Fibroblast of lung (primary cell): ENCODE results near the gene GBP5. TPM values are rescaled to one million over a fixed set of nuclear protein-coding genes. Genes with fewer than 3 reads are reported as not detected.

Experiments
- DNase-seq, 2 donors: peaks; one replicate each; pipeline versions ENCODE4 v3.0.0 to v3.0.0-alpha.2; 2010; ENCODE audit warnings: low read depth in 2 of 2
- H2AFZ ChIP-seq: 2 replicates; pipeline ENCODE4 v1.5.1; 2012; ENCODE audit warnings: low read length, control low read depth, inconsistent platforms
- H3K27ac ChIP-seq: 2 replicates; pipeline ENCODE4 v1.5.1; 2011; ENCODE audit warnings: low read length, control low read depth; ENCODE audit not compliant: insufficient read depth
- H3K27me3 ChIP-seq: 2 replicates; pipeline ENCODE4 v1.5.1; 2011; ENCODE audit warnings: mild to moderate bottlenecking, low read length; ENCODE audit not compliant: control insufficient read depth, insufficient read depth
- H3K36me3 ChIP-seq: 2 replicates; pipeline ENCODE4 v1.5.1; 2011; ENCODE audit warnings: low read length; ENCODE audit not compliant: control insufficient read depth, insufficient read depth
- H3K4me1 ChIP-seq: 2 replicates; pipeline ENCODE4 v1.5.1; 2011; ENCODE audit warnings: low read length; ENCODE audit not compliant: control insufficient read depth, insufficient read depth; ENCODE audit errors: extremely low read depth
- H3K4me2 ChIP-seq: 2 replicates; pipeline ENCODE4 v1.5.1; 2011; ENCODE audit warnings: low read length, control low read depth; ENCODE audit not compliant: insufficient read depth; ENCODE audit errors: extremely low read depth
- H3K4me3 ChIP-seq, 4 experiments: fragments of 200-600 bp in 1 of 4; sonication (generic) in 1 of 4; replicated peaks in 1 of 4; 2 replicates each; pipeline ENCODE4 v1.5.1; 2011 to 2016; ENCODE audit warnings: low read length in 4 of 4, low read depth in 3 of 4, mild to moderate bottlenecking in 3 of 4, control low read depth in 2 of 4, inconsistent platforms in 1 of 4, mixed read lengths in 1 of 4; ENCODE audit not compliant: insufficient read depth in 1 of 4; ENCODE audit errors: control extremely low read depth in 1 of 4
- H3K79me2 ChIP-seq: 2 replicates; pipeline ENCODE4 v1.5.1; 2012; ENCODE audit warnings: mild to moderate bottlenecking, low read length, inconsistent platforms; ENCODE audit not compliant: control insufficient read depth, insufficient read depth
- H3K9ac ChIP-seq: 2 replicates; pipeline ENCODE4 v1.5.1; 2011; ENCODE audit warnings: mild to moderate bottlenecking, low read length, control low read depth; ENCODE audit not compliant: insufficient read depth
- H3K9me3 ChIP-seq: 2 replicates; pipeline ENCODE4 v1.5.1; 2012; ENCODE audit warnings: low read depth, low read length; ENCODE audit not compliant: control insufficient read depth, insufficient read depth
- H4K20me1 ChIP-seq: 2 replicates; pipeline ENCODE4 v1.5.1; 2011; ENCODE audit warnings: low read length; ENCODE audit not compliant: control insufficient read depth, insufficient read depth; ENCODE audit errors: extremely low read depth
- CTCF ChIP-seq, 2 donors: IDR thresholded peaks in 1 of 2; conservative IDR thresholded peaks in 1 of 2; 1 replicate in 1 of 2; 2 replicates in 1 of 2; pipeline ENCODE4 v1.5.1; 2011 to 2012; ENCODE audit warnings: low read length in 2 of 2, control low read depth in 1 of 2, inconsistent platforms in 1 of 2, low read depth in 1 of 2, mild to moderate bottlenecking in 1 of 2
- EZH2 ChIP-seq: IDR thresholded peaks from 2 replicates; pipeline ENCODE4 v1.5.1; 2012; ENCODE audit warnings: low read length, control low read depth, mild to moderate bottlenecking; ENCODE audit errors: missing control alignments
- polyA plus RNA-seq, 2 donors: library from polyadenylated mRNA; depleted of rRNA in 1 of 2; stranded (reverse) in 1 of 2; unstranded in 1 of 2; fragments of >200 nt; gene quantifications; 2 replicates each; pipeline ENCODE4 v1.2.1, GENCODE V29; 2011 to 2012; ENCODE audit warnings: missing spikeins in 1 of 2
- total RNA-seq: library from RNA; depleted of rRNA; stranded (reverse); fragments of >200 nt; gene quantifications from 2 replicates; pipeline ENCODE4 v1.2.1, GENCODE V29; 2014

The GBP5 gene
- total and polyA plus RNA-seq, 2 donors (not counting 1 experiment from before 2014, with no cell fraction given) = 0.17 TPM; not detected in 1

DNA sequence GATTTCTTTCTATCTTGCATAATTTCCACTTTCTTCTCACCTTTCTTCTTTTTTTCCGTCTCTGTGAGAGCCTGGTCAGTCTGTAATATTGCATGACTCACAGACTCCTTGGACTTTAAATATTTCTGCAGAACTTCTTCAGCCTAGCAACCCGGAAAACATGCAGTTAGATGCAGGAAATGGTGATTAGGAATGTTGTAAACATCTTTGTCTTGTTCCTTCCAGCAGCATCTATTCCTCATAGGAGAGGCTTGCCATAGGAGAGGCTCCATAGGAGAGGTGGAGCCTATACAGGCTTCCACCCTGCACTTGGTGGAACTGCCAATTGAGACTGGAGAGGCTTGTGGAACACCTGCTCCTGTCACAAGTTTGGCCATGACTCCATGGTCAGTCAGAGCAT, 10.0 kb downstream of the GBP5 start:
- H3K4me2 ChIP-seq = peak overlapping the region; percentile 72
- peaks cover 2% of the 10 kb centered on the region for H3K4me1 ChIP-seq
- H2AFZ ChIP-seq = peak overlapping the region; percentile 16
- H3K36me3 ChIP-seq = no peaks in the 10 kb centered on the region
- no peaks in the 10 kb centered on the region for H4K20me1 ChIP-seq
- no peak overlapping the region for H3K27ac ChIP-seq
- no peak overlapping the region for H3K9ac ChIP-seq
- TF ChIP-seq EZH2 = no peak
- H3K79me2 ChIP-seq = no peaks in the 10 kb centered on the region
- no peak overlapping the region for H3K4me3 ChIP-seq
- H3K9me3 ChIP-seq = no peaks in the 10 kb centered on the region
- DNase-seq = peak; percentile 2 to 51
- no peaks in the 10 kb centered on the region for H3K27me3 ChIP-seq

DNA sequence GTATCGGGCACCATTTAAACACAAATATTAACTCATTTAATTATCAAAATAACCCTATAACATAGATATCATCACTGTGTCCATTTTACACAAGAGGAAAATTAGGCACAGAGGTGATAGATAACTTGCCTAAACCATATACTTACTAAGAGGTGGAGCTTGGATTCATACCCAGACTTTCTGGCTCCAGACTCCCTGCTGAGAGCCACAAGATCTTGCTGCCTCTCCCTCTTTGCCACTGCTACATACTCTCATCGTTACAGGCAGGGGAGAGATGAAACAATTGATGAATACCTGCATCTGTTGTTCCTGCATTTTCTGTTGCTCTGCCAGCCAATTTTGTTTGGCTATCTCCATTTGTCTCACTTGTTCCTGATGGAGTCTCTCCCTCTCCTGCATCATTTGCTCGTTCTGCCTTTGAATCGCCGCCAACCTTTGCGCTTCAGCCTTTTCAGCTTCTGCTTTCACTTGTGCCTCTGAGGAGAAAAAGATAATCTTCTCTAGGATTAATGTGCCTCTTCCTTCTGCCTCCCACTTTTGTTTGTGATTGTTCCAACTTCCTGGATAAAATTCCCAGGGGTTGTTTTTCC, 10.6 kb downstream of the GBP5 start:
- peak overlapping the region in 1 of 4 experiments; percentile 21 for H3K4me3 ChIP-seq
- H3K27ac ChIP-seq = no peak overlapping the region
- H3K9me3 ChIP-seq = no peaks in the 10 kb centered on the region
- TF ChIP-seq CTCF (conservative IDR thresholded peaks at IDR 0.05 in 1 of 2, IDR thresholded peaks at IDR 0.05 in 1 of 2; ENCODE audit: low read depth in 1 of 2, low read length in 2 of 2) (no peak), EZH2 (no peak)
- peak in 1 of 2 donors; percentile 25 for DNase-seq
- H3K79me2 ChIP-seq = no peaks in the 10 kb centered on the region
- no peaks in the 10 kb centered on the region for H3K27me3 ChIP-seq
- H4K20me1 ChIP-seq = no peaks in the 10 kb centered on the region
- H3K9ac ChIP-seq = no peak overlapping the region
- no peaks in the 10 kb centered on the region for H3K36me3 ChIP-seq
- H3K4me1 ChIP-seq = peaks cover 2% of the 10 kb centered on the region
- H3K4me2 ChIP-seq = peak overlapping the region; percentile 72
- peak overlapping the region; percentile 51 for H2AFZ ChIP-seq

GRCh38 chr1:89260566-89261255, 11.9 kb downstream of the GBP5 start:
- DNase-seq = peak in 1 of 2 donors; percentile 45
- H3K4me3 ChIP-seq = no peak overlapping the region
- H3K79me2 ChIP-seq = no peaks in the 10 kb centered on the region
- H3K27ac ChIP-seq = no peak overlapping the region
- H3K27me3 ChIP-seq = no peaks in the 10 kb centered on the region
- H3K4me2 ChIP-seq = peak overlapping the region; percentile 10
- H3K9ac ChIP-seq = no peak overlapping the region
- TF ChIP-seq CTCF (conservative IDR thresholded peaks at IDR 0.05 in 1 of 2, IDR thresholded peaks at IDR 0.05 in 1 of 2; ENCODE audit: low read depth in 1 of 2, low read length in 2 of 2) (no peak), EZH2 (no peak)
- no peaks in the 10 kb centered on the region for H4K20me1 ChIP-seq
- no peaks in the 10 kb centered on the region for H3K36me3 ChIP-seq
- H3K4me1 ChIP-seq = peaks cover 2% of the 10 kb centered on the region
- H2AFZ ChIP-seq = peak overlapping the region; percentile 12
- H3K9me3 ChIP-seq = no peaks in the 10 kb centered on the region
